HG02588 (cell line): ENCODE data around the gene LRPAP1.

Experiments used
- ATAC-seq: cut with Tn5 transposase; IDR thresholded peaks from one replicate; pipeline ENCODE4 v1.9.1; 2021; ENCODE audit warnings: mild to moderate bottlenecking, moderate library complexity; ENCODE audit not compliant: unreplicated experiment

Gene LRPAP1

DNA sequence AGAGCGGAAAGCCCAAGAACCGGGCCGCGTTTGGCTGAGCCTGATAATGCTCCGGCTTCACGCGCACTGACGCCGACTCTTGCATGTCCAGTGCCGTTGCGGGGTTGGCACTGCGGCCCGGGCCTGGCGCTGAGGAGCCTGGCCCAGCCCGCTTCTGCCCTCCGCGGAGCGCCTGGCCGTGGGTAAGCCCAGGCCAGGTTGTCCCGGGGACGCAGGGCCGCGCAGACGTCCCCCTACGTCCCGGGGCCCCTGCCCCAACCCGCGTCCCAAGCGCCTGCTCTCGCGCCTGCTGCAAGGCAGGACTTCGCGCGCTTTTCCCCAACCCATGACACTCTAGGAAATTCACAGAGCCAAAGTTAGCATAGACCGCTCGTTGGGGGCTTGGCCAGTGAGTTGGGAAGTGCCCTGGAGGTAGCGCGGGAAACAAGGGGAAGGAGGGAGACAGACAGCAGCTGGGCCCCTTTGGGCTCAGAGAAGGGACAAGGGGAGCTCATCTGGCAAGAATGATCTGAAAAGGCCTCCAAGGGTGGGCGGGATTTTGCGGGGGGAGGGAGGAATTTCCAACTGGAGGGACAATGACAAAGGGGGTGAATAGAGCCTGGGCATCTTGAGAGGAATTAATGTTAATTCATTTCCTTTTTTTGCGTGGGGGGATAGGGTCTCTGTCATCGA is 665 bp upstream of the LRPAP1 start:
- ATAC-seq = peak; percentile 2

DNA sequence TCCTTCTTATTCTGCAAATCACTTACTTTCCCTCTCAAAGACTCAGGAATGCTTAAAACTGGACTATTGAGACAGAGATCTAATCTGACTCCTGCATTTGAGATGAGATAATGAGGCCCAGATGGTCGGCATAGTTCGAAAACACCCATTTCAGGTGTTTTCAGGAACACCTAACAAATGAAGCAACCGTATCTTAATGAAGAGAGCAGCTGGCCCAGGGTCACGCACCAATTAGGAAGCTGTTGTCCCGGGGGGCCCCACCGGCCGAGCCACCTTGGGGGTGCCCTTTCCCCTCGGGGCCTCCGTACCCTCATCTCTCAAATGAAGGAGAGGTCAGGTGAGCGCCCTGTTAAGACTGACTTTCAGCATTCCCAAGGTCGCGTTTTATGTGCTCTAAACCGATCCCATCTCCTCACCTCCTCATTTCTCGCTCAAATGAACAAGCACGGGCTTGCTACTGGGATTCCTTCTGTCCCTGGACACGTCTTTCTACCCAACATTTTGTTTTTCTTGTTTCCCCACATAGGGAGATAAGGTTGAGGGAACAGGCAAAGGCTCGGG is 824 bp downstream of the LRPAP1 start:
- ATAC-seq = no peak

DNA sequence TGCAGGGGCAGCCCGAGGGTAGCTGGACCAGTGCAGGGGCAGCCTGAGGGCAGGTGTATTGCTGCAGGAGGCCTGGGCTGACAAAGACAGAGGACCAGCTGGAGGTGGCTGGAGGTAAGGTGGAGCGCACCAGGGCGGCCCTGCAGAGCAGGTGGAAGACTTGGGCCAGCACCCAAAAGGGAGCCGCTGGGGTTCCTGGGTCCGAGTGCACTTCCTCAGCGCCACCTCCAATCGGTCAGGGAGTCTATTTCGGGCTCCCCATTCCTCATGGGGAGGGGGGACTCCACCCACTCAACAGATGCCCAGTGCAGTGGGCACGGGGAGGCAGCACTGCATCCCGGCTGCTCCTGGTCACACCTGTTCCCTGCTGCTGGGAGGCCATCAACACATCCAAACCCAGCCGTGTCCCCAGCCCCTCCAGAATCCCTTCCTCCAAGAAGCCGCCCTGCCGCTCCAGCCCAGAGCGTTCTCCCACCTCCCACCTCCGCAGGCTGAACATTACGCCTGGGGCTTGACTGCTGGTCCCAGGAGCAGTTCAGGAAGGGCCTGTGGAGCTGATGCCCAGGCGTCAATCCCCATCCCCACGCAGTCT is 1.5 kb downstream of the LRPAP1 start:
- ATAC-seq = no peak

GRCh38 chr4:3530051-3530450 is 2.2 kb downstream of the LRPAP1 start:
- no peak for ATAC-seq

- ATAC-seq = no peak
Observed at GRCh38 chr4:3529363-3529762, 2.9 kb downstream of the LRPAP1 start.

DNA sequence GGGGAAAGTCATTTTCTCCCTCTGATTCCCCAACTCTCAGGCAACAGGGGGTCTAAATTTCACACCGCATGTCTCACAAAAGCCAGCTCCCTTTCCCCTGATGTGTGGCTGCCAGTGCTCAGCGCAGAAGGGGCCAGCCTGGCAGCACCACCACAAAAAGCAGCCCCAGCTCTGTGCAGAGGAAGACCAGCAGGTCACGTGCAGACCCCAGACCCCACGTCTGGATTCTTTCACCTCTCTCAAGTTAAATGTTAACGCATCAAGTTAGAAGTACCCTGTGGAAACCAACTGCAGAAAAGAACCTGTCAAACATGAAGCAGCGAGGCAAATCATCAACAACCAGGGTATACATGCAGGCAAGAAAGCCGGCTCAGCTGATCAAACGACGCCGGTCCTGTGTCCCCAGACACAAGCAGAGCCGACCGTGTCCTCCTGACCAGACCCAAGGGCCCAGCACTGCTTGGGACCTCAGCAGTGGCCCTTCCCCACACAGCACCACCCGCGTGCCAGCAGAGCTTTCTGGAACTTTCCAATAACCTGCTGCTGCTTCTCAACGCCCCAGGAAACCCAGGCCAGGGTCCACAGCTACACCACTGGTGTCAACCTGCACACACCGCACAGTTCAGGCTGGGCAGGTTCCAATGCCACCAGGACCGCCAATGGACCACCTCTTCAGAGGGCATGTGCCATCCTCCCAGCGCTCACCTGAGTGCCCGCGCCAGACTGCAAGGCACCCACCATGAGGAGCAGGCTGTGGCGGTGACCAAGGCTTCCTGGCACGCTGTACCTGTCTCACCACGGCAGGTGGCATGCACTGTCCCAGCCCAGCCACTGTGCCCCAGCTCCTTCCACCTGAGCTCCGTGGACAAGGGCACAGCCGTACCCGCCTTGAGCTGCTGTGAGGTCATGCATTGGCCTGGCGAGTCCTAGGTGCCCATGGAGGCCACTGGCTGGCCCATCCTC is 4.0 kb downstream of the LRPAP1 start:
- no peak for ATAC-seq

DNA sequence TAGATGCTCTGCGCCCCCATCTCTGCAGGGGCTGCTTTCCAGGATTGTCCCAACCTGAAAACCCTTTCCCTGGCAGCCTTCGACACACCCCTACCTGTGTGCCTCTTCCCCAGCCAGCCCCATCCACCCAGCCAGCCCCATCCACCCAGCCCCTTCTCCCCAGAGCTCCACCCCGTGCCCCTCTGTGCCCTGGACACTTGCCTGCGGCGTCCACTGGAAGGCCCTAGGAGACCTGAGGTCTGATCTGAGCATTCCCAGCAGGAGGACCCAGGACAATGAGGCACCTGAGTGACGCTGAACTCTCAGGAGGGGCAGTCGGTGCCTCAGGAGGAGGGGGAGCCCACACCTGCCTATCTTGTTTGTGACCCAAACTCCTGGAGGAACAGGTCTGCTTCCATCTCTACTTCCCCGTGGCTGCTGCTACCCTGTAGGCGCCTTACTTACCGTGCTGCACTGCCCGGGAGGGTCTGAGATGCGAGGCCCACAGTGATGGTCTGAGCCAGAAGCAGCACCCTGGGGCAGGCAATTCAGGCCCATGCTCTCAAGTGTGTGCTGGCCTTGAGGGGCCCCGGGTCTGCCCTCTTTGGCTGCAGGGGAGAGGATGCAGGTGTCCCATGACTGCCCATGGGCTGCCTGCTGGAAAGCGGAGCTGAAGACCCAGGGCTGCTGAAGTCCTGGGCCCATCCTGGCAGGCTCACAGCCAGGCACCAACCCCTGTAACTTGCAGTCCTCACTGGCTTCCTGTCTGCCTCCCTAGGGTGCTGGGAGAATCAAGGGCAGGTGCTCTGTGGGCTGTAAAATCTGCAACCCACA is 4.9 kb downstream of the LRPAP1 start:
- no peak for ATAC-seq

DNA sequence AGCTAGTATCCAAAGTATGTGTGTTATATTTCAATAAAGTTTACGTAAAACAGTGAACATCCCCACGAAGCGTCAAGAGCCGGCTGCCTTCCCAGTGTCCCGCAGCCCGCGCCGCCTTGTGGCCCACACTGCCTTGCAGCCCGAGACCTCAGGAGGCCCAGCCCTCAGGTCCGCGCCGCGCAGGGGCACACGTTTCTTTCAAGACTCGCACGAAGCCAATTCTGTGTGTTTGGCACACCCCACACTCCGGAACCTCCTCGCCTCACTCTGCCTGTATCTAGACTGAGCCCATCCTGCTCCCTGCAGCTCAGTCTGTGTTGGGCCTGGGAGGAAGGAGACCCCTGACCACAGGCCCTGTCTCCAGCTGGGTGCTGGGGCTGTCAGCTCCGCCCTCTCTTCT is 5.8 kb downstream of the LRPAP1 start:
- ATAC-seq = no peak

DNA sequence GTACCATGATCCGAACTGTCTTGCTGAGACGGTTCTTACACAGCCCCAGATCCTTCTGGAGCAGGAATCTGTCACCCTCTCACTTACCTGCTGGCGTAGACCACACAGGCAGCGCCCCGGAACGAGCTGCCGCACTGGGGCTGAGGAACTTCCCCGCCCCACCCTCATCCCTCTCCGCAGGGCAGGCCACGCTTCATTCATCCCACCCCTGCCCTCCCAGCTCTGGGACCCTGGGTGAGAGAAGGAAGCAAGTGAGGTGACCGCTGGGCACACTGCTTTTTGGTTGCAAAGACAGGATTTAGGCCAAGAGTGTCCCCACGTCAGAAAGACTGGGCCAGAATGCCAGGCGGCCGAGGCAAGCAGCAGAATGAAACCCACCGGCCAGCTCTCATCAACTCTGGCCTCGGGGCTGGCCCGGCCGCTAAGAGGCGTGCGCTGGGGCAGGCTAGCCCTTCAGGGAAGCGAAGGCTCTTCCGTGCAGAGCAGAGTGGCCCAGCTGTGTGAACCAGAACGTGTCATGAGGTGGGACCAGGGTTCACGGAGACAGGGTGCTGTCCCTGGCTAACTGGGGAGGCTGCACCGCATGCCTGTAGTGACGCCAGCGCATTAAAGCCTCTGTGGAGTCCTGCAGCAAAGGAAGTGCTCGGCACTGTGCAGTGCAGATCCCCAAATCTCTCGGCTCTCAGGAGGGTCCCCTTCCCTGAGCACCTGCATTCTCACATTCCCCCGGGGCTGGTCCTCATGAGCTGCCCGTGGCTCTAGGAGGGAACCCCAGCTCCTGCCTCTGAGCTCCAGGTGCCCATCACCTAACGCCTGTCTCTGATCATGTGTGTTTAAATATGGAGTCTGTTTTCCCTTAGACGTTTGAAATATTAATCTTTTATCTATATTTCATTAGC is 6.4 kb downstream of the LRPAP1 start:
- ATAC-seq = no peak

- ATAC-seq = no peak
Observed at GRCh38 chr4:3524920-3525319, 7.3 kb downstream of the LRPAP1 start.

DNA sequence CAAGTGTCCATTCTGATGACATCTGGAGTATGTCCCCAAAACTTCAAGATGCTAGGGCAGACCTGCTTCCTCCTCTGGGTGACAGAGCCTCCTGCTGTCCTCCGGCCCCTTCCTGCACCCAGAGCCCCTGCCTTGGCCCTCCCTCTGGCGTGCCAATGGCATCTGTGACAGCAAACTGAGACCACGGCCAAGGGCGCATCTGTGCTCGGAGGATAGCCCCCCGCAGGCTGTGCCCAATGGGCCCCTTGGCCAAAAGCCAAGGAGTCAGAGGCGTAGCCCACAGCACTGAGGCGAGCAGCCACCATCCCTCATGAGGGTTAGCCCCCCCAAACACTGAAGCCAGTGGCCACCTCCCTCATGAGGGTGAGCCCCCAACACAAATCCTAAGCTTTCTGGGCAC is 7.9 kb downstream of the LRPAP1 start:
- no peak for ATAC-seq

GRCh38 chr4:3523628-3524221 is 8.5 kb downstream of the LRPAP1 start:
- ATAC-seq = no peak

GRCh38 chr4:3523146-3523627 is 9.0 kb downstream of the LRPAP1 start:
- ATAC-seq = no peak

DNA sequence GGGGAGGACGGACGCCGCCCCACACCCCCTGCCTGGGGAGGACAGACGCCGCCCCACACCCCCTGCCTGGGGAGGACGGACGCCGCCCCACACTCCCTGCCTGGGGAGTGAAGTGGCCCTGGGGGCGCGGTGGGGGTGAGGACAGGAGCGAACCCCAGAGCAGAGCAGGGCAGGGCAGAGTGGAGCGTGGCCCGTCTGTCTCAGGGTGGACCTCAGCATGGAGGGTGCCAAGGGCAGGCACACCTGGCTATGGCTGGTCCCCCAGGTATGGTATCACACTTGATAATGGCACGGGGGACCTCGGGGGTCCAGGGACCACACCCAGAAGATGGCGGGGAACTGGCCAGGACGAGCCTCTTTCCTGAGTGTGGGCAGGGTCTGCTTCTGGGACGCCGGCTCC is 9.6 kb downstream of the LRPAP1 start:
- ATAC-seq = no peak

DNA sequence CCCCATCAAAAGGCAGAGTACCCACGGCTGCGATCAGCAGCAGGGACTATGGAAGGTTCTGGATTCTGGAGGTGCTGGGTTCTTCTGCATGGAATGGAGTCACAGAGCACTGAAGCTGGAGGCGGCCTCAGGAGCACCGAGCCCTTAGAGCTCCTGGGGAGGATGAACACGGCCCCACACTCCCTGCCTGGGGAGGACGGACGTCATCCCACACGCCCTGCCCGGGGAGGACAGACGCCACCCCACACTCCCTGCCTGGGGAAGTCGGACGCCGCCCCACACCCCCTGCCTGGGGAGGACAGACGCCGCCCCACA is 9.9 kb downstream of the LRPAP1 start:
- no peak for ATAC-seq

DNA sequence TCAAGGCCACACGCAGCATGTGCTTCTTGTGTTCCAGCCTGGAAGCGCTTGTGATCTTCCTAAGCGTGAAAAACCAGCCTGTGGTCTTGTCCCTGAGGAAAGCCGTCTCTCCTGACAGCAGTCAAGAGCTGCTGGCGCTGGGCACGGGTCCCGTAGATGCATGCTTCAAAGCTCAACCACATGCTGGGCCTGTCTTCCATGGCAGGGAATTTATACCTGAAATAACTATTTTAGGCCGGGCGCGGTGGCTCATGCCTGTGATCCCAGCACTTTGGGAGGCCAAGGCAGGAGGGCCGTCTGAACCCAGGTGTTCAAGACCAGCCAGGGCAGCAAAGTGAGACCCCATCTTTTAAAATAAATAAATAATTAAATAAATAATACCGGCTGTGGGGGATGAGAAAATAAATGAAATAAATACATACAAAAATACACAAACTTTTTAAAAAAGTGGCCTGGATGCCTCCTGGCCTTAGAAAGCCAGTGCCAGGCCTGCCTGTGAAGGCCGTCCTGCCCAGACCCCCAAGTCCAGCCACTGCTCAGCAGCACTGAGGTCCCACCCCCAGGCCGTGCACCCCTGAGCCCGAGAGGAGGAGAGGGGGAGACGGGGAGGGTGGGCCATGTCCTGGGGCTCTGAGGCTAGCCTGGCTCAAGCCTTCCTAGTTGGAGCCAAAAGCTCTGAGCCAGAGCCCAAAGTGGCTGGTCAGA is 10.4 kb downstream of the LRPAP1 start:
- ATAC-seq = no peak

DNA sequence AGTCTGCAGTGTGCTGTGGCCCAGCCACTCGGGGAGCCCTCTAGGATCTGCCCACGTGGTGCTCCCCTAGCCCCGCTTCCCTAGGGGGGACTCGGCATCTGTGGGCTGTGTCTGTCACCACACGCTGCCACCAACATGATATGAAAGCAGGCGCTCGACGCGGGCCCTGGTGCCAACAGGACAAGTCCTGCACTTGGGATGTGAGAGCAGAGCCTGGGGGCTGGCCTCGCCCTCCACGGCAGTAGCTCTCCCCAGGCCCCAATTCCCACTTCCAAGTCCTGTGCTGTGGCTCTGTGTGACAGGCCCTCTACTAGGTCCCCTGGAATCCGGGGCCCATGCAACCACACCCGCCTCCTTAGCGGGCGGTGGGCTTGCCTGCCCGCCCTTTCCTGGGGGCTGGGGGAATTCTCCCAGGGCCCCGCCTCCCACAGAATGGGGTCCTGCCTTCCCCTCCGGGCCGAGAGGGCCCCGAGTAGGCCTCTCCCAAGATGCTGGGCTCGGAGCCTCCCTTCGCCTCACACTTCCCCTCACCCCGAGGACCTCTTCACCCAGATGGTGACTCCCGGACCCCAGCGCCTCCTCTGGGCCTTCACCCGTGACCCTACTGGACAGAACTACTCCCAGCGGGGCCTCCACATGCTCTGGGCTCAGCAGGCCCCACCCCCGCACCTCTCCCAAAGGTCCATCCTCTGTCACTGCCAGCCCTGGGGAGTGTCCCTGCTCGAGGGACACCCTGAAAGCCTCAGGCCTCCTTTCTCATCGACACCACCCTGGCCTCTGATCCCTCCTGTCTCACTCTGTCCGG is 11.2 kb downstream of the LRPAP1 start:
- ATAC-seq = no peak

DNA sequence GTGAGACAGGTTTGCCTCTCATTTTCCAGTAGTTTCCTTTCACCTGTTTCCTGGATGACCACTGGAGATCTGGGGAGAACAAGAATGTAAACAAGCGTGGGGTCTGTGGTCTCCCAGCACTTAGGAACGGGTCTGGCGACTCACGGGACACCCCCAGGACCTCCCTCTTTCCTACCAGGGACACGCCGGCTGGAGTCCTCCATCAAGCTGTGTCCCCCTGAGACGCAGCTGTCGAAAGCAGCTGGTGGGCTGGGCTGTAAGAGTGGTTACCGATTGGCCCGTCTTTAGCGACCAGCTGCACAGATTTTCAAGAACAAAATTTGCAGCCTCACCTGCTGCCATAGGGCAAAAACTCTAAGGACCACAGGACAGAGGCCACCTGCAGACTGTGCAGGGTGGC is 11.9 kb downstream of the LRPAP1 start:
- no peak for ATAC-seq
